ENCODE measurements around the gene PIK3R1. TPM values are rescaled to one million over a fixed set of nuclear protein-coding genes. Genes with fewer than 3 reads are reported as not detected.

PIK3R1 gene
- total RNA-seq, 4 donors from 2014 or later: 69.3 to 113 (median 87.5) TPM

DNA sequence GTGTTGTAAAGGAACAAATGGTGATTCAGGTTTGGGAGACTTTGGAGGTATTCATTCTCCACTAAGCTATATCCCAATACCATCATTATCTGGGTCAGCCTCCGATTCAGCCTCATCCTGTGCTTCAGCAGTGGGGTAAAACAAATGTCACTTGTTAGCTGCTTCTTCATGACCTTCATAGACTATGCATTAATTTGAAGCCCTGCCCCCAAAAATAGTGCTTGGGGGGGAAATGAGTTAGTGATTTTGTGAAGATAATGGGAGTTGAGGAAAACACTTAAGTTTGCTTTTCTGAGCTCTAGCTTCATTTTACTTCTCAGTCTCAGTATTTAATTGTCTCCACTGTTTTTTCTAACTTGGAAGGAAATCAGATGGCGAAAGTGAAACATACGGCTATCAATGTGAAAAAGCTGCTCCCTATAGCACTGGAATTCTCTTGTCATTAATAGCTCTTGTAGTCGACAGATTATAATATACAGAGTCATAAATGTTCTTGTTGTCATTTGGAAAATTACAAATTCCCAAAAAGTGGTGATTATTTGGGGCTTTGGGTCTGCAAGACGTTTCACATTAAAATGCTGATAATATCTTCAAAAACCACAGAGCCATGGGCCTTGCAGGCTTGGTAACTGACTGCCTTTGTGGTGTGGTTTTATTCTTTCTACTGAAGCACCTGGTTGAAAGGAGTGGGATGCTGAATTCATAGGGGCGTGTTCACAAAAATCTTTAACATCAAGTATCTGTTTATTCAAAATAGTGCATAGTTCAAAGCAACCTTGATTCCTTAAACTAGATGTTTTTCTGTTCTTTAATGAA lies 40.0 kb downstream of the PIK3R1 start:
- peaks cover 0 to 97% (median 8%) of the 10 kb centered on the region in 4 donors for H3K4me1 ChIP-seq
- no peak for TF ChIP-seq POLR2A (IDR thresholded peaks at IDR 0.05)
- TF ChIP-seq CTCF (IDR thresholded peaks at IDR 0.05): no peak
- H3K4me3 ChIP-seq: no peak overlapping the region
- no peaks in the 10 kb centered on the region for H3K27me3 ChIP-seq
- no peak for DNase-seq
- H3K9me3 ChIP-seq: no peaks in the 10 kb centered on the region
- H3K36me3 ChIP-seq: no peaks in the 10 kb centered on the region
- peak overlapping the region in 3 of 4 donors; percentile 2 to 51 (median 40) for H3K27ac ChIP-seq

DNA sequence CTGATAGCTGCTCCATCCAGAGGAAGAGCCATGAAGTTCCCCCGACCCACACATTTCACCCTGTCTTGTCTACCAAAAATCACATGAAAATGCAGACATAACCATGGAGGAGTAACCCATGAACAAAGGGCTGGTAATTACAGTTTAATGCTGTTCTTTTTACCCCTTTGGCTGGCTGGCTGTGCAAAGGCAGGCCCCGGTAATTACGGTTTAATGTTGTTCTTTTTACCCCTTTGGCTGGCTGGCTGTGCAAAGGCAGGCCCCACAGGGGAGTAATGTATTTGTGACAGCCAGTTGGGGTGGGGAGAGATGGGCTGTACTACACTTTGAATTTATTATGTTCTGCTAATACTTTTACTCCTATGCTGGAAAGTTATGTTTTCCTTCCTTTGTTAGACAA lies 41.7 kb downstream of the PIK3R1 start:
- no peak for TF ChIP-seq CTCF (IDR thresholded peaks at IDR 0.05)
- no peak for TF ChIP-seq POLR2A (IDR thresholded peaks at IDR 0.05)
- Histone ChIP-seq H3K27me3 (no peaks in the 10 kb centered on the region), H3K9me3 (no peaks in the 10 kb centered on the region), H3K4me3 (no peak overlapping the region), H3K4me1 (peaks cover 0 to 89% (median 6%) of the 10 kb centered on the region in 4 donors), H3K27ac (peak overlapping the region in 2 of 4 donors; percentile 20 to 44), H3K36me3 (no peaks in the 10 kb centered on the region)
- DNase-seq: no peak

GRCh38 chr5:68258531-68258930 lies 43.0 kb downstream of the PIK3R1 start:
- Histone ChIP-seq H3K4me1 (peaks cover 0 to 80% (median 5%) of the 10 kb centered on the region in 4 donors), H3K4me3 (no peak overlapping the region), H3K27ac (peak overlapping the region in 2 of 4 donors; percentile 20 to 45)

DNA sequence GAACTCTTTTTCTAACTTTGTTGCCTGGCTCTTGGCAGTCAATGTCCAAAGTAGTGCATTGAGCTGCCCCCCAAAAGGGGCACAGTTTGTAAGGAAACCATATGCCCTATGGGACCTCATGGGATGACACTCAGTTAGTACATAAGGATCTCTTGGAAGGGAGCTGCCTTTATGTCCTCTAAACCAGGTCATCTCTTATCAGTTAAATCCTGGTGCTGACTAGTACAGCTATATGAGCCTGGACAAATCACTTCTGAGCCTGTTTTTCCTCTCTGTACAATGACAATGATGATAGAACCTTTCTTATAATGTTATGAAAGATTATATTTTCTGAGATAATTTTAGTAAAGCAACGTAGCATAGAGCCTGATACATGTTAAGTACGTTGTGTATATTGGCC lies 44.1 kb downstream of the PIK3R1 start:
- Histone ChIP-seq H3K4me1 (peaks cover 0 to 81% (median 5%) of the 10 kb centered on the region in 4 donors), H3K27me3 (no peaks in the 10 kb centered on the region), H3K27ac (no peak overlapping the region), H3K4me3 (no peak overlapping the region), H3K36me3 (no peaks in the 10 kb centered on the region), H3K9me3 (no peaks in the 10 kb centered on the region)
- DNase-seq: no peak
- TF ChIP-seq POLR2A (IDR thresholded peaks at IDR 0.05) (no peak), CTCF (IDR thresholded peaks at IDR 0.05) (no peak)

More at GRCh38 chr5:68258531-68258930, 43.0 kb downstream of the PIK3R1 start:
- H3K36me3 ChIP-seq: no peaks in the 10 kb centered on the region
- H3K9me3 ChIP-seq: no peaks in the 10 kb centered on the region
- no peak for DNase-seq
- TF ChIP-seq CTCF (IDR thresholded peaks at IDR 0.05) (no peak), POLR2A (IDR thresholded peaks at IDR 0.05) (no peak)
- no peaks in the 10 kb centered on the region for H3K27me3 ChIP-seq

DNA sequence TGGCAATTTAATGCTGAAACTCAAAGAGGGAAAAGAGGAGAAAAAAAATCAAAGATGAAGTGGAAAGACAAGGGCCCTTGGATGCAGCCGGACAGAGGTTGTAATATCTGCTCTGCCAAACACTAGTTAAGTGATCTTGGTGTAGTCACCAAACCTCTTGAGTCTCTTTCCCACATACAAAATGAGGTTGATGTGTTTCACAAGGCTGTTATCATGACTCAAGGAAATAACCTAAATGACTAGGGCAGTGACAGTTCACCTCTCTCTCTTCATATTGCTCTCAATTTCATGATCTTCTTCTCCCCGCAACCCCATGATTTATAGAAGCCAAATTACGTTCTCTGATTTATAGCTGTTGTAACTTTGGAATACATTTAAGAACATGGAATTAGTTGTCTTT lies 44.9 kb downstream of the PIK3R1 start:
- Histone ChIP-seq H3K36me3 (no peaks in the 10 kb centered on the region), H3K9me3 (no peaks in the 10 kb centered on the region), H3K27me3 (no peaks in the 10 kb centered on the region), H3K4me1 (peaks cover 0 to 81% (median 11%) of the 10 kb centered on the region in 4 donors), H3K27ac (peak overlapping the region in 1 of 4 donors; percentile 53), H3K4me3 (no peak overlapping the region)
- DNase-seq: no peak
- TF ChIP-seq CTCF (IDR thresholded peaks at IDR 0.05) (no peak), POLR2A (IDR thresholded peaks at IDR 0.05) (no peak)

Data from Peyer's patch (tissue), 4 donors.